K562 (cell line): ENCODE results near the gene SMARCA4. TPM values are rescaled to one million over a fixed set of nuclear protein-coding genes. Genes with fewer than 3 reads are reported as not detected.
A peak's percentile ranks its signal among the peaks of the same experiment; 100 is the strongest.

Source experiments
- ATAC-seq: fragments of 200-7000 bp; cut with Tn5 transposase; 3 replicates; pipeline ENCODE4 v1.9.1; 2020; ENCODE audit warnings: moderate library complexity
- BruUV-seq: library from RNA; stranded (reverse); fragments of 400-500 nt; replicated peaks from 2 replicates; lab custom pipeline; 2021; lab: Mats Ljungman, UMichigan
- CTCF ChIA-PET: fragments of 300-600 bp; formaldehyde crosslinking; extraction: SDS; loops from one replicate; lab custom pipeline; 2021; ENCODE audit warnings: low intra/inter-chr PET ratio; lab: Yijun Ruan, JAX
- POLR2A ChIA-PET: fragments of 300-600, 350-650 bp; sonication (Branson Sonifier 250); formaldehyde crosslinking; extraction: SDS; loops from one replicate; lab custom pipeline; 2021; ENCODE audit warnings: antibody characterized with exemption, inconsistent platforms; lab: Yijun Ruan, JAX
- DNase-seq, 4 experiments: peaks; one replicate each; pipeline versions ENCODE4 v3.0.0 to v3.0.0-alpha.2; 2011 to 2018; ENCODE audit warnings: low spot score in 3 of 4, mixed read lengths in 3 of 4; ENCODE audit errors: extremely low read depth in 1 of 4
- FAIRE-seq: peaks from 2 replicates; lab custom pipeline; 2011; peaks lifted over from hg19 to GRCh38; lab: Jason Lieb, UNC
- H2AFZ ChIP-seq: 2 replicates; pipeline ENCODE4 v1.6.0; 2011; ENCODE audit warnings: low read depth, low read length, control low read depth, inconsistent platforms
- H3K27ac ChIP-seq: fragments of 200-600 bp; 3 replicates; pipeline ENCODE4 v1.8.0; 2011; ENCODE audit warnings: low read depth, mild to moderate bottlenecking, control low read depth, inconsistent platforms, low read length, moderate library complexity, mixed read lengths; ENCODE audit errors: extremely low read depth
- H3K27me3 ChIP-seq, 2 experiments: fragments of 300-600 bp in 1 of 2; 2 replicates in 1 of 2; 3 replicates in 1 of 2; pipeline versions ENCODE4 v1.6.0 to v1.8.0; 2011; ENCODE audit warnings: inconsistent platforms in 2 of 2, low read length in 2 of 2, mild to moderate bottlenecking in 1 of 2, mixed read lengths in 1 of 2, moderate library complexity in 1 of 2; ENCODE audit not compliant: control insufficient read depth in 2 of 2, insufficient read depth in 2 of 2
- H3K36me3 ChIP-seq: fragments of 300-600 bp; 3 replicates; pipeline ENCODE4 v1.8.0; 2011; ENCODE audit warnings: mild to moderate bottlenecking, low read length, inconsistent platforms; ENCODE audit not compliant: control insufficient read depth, insufficient read depth
- H3K4me1 ChIP-seq, 2 experiments: fragments of 200-600 bp in 1 of 2; replicated peaks in 1 of 2; 2 replicates in 1 of 2; 3 replicates in 1 of 2; pipeline versions ENCODE4 v1.5.1 to v1.8.0; 2011; ENCODE audit warnings: inconsistent platforms in 2 of 2, low read length in 2 of 2, mild to moderate bottlenecking in 1 of 2, mixed read lengths in 1 of 2, moderate library complexity in 1 of 2; ENCODE audit not compliant: control insufficient read depth in 2 of 2, insufficient read depth in 2 of 2
- H3K4me2 ChIP-seq: 2 replicates; pipeline ENCODE4 v1.6.1; 2011; ENCODE audit warnings: low read length, control low read depth, inconsistent platforms, mixed read lengths; ENCODE audit not compliant: insufficient read depth
- H3K4me3 ChIP-seq: fragments of 200-600 bp; sonication (generic), shearing (Covaris generic); 2 replicates; pipeline ENCODE4 v1.5.1; 2016; ENCODE audit warnings: control low read depth, inconsistent platforms
- H3K79me2 ChIP-seq: fragments of 200-600 bp; 3 replicates; pipeline ENCODE4 v1.8.0; 2011; ENCODE audit warnings: low read length, inconsistent platforms; ENCODE audit not compliant: control insufficient read depth, insufficient read depth
- H3K9ac ChIP-seq, 2 experiments: 2 replicates each; pipeline versions ENCODE4 v1.6.0 to v1.6.1; 2011; ENCODE audit warnings: low read depth in 2 of 2, low read length in 2 of 2, control low read depth in 1 of 2, inconsistent platforms in 1 of 2, mild to moderate bottlenecking in 1 of 2, mixed read lengths in 1 of 2; ENCODE audit not compliant: insufficient read depth in 1 of 2
- H3K9me1 ChIP-seq: one replicate; pipeline ENCODE4 v1.6.0; 2011; ENCODE audit warnings: inconsistent platforms, mild to moderate bottlenecking, low read length, moderate library complexity; ENCODE audit not compliant: control insufficient read depth, insufficient read depth
- H3K9me3 ChIP-seq: replicated peaks from 2 replicates; pipeline ENCODE4 v1.5.1; 2011; ENCODE audit warnings: low read depth, low read length, inconsistent platforms; ENCODE audit not compliant: control insufficient read depth, insufficient read depth
- H4K20me1 ChIP-seq: replicated peaks from 2 replicates; pipeline ENCODE4 v1.6.1; 2011; ENCODE audit warnings: low read length, inconsistent platforms, mixed read lengths; ENCODE audit not compliant: control insufficient read depth, insufficient read depth
- CBFB ChIP-seq: sonication (generic); formaldehyde crosslinking; IDR thresholded peaks from 2 replicates; pipeline ENCODE4 v1.4.0; 2020; ENCODE audit warnings: mild to moderate bottlenecking, missing genetic modification reagents
- CHCHD3 ChIP-seq: fragments of 250-450 bp; sonication (Bioruptor Pico); IDR thresholded peaks from 2 replicates; pipeline ENCODE4 v2.1.2; 2022; ENCODE audit warnings: mild to moderate bottlenecking
- E2F8 ChIP-seq: fragments of 450-650 bp; IDR thresholded peaks from 2 replicates; pipeline ENCODE4 v1.7.1; 2018; ENCODE audit warnings: mild to moderate bottlenecking, low read depth; ENCODE audit not compliant: partially characterized antibody
- EGR1 ChIP-seq: fragments of 450-650 bp; conservative IDR thresholded peaks from 2 replicates; pipeline ENCODE4 v1.6.1; 2017; ENCODE audit warnings: mild to moderate bottlenecking
- ELF4 ChIP-seq: fragments of 450-650 bp; formaldehyde crosslinking; IDR thresholded peaks from 2 replicates; pipeline ENCODE4 v1.4.0; 2022; ENCODE audit warnings: missing genetic modification characterization
- MAZ ChIP-seq, 2 experiments: fragments of 450-650 bp in 1 of 2; sonication (generic) in 1 of 2; formaldehyde crosslinking; IDR thresholded peaks in 1 of 2; conservative IDR thresholded peaks in 1 of 2; 2 replicates each; pipeline versions ENCODE4 v1.4.0 to v1.5.0; 2020; ENCODE audit warnings: mild to moderate bottlenecking in 1 of 2, missing genetic modification reagents in 1 of 2
- MYBL2 ChIP-seq, 2 experiments: fragments of 450-650 bp in 1 of 2; sonication (generic) in 1 of 2; formaldehyde crosslinking in 1 of 2; IDR thresholded peaks; 2 replicates each; pipeline versions ENCODE4 v1.6.1 to v1.8.1; 2017 to 2022; ENCODE audit warnings: borderline replicate concordance in 1 of 2, inconsistent platforms in 1 of 2, low read depth in 1 of 2, mild to moderate bottlenecking in 1 of 2, missing genetic modification reagents in 1 of 2, moderate library complexity in 1 of 2
- NRF1 ChIP-seq, 2 experiments: fragments of 450-650 bp; IDR thresholded peaks in 1 of 2; conservative IDR thresholded peaks in 1 of 2; 2 replicates each; pipeline ENCODE4 v1.6.1; 2014; ENCODE audit warnings: mild to moderate bottlenecking in 2 of 2
- POLR2A ChIP-seq: fragments of 450-650 bp; conservative IDR thresholded peaks from 2 replicates; pipeline ENCODE4 v1.6.1; 2016
- POLR2B ChIP-seq: fragments of 450-650 bp; IDR thresholded peaks from 2 replicates; pipeline ENCODE4 v1.6.1; 2018; ENCODE audit warnings: low read depth; ENCODE audit not compliant: partially characterized antibody
- POLR2G ChIP-seq: fragments of 200-400 bp; formaldehyde crosslinking; IDR thresholded peaks from 2 replicates; pipeline ENCODE4 v1.6.1; 2017; ENCODE audit warnings: low read depth, mild to moderate bottlenecking, antibody characterized with exemption, low read length, moderate library complexity
- RBFOX2 ChIP-seq: fragments of 200-400 bp; formaldehyde crosslinking; IDR thresholded peaks from 2 replicates; pipeline ENCODE4 v1.6.1; 2017; ENCODE audit warnings: low read depth, mild to moderate bottlenecking, low read length, moderate library complexity
- RBM22 ChIP-seq: fragments of 200-400 bp; formaldehyde crosslinking; IDR thresholded peaks from 2 replicates; pipeline ENCODE4 v1.6.1; 2018; ENCODE audit warnings: low read length, low read depth; ENCODE audit not compliant: poor library complexity, severe bottlenecking
- SUPT5H ChIP-seq: fragments of 450-650 bp; IDR thresholded peaks from 2 replicates; pipeline ENCODE4 v1.6.1; 2016
- THRB ChIP-seq: fragments of 450-650 bp; formaldehyde crosslinking; conservative IDR thresholded peaks from 2 replicates; pipeline ENCODE4 v1.4.0; 2022; ENCODE audit warnings: mild to moderate bottlenecking, missing genetic modification characterization
- ZBTB1 ChIP-seq: sonication (generic); formaldehyde crosslinking; IDR thresholded peaks from 2 replicates; pipeline ENCODE4 v1.8.1; 2023; ENCODE audit warnings: missing genetic modification reagents, low read depth, mild to moderate bottlenecking, borderline replicate concordance
- WGBS: fragments of 100-300 bp; shearing (Covaris generic); methylation state at CpG from one replicate; pipeline ENCODE4 v1.1.6; 2016; ENCODE audit warnings: low coverage, mixed read lengths; ENCODE audit not compliant: insufficient coverage; ENCODE audit errors: missing lambda C conversion rate; 5-methylcytosine and 5-hydroxymethylcytosine counted together
- in situ Hi-C: fragments of 300-500 bp; cut with MboI; formaldehyde crosslinking; loops from 4 replicates; pipeline ENCODE4 v1.15.0; 2018; ENCODE audit warnings: inconsistent platforms, mixed read lengths
- intact Hi-C: fragments of 100-400 bp; cut with micrococcal nuclease; formaldehyde crosslinking; loops from 2 replicates; pipeline ENCODE4 v1.14.2; 2022
- polyA plus RNA-seq, 8 experiments: library from polyadenylated mRNA; depleted of rRNA in 4 of 8; stranded (reverse) in 5 of 8; unstranded in 3 of 8; fragments of >200 nt; fragmentation: Nextera tagmentation in 2 of 8; fragmentation: Illumina TruSeq in 1 of 8; extraction: Ambion mirVana in 2 of 8; extraction: Trizol in 1 of 8; gene quantifications; 2 replicates each; pipeline versions ENCODE4 v1.2.1 to v1.2.3, GENCODE V29; 2011 to 2014; ENCODE audit warnings: inconsistent platforms in 1 of 8, missing spikeins in 1 of 8
- total RNA-seq, 7 experiments: library from RNA; depleted of rRNA in 6 of 7; stranded (reverse); fragments of >200 nt in 6 of 7; fragmentation: Illumina TruSeq in 2 of 7; extraction: Trizol in 2 of 7; gene quantifications; 2 replicates each; pipeline versions ENCODE4 v1.2.1 to v1.2.3, GENCODE V29; 2011 to 2021; ENCODE audit warnings: low replicate concordance in 1 of 7

SMARCA4 gene
- total and polyA plus RNA-seq, 9 of the 15 experiments (the other 6 are each of a cell fraction or from before 2014, with no cell fraction given), result 19.3 to 207 (median 52.1) TPM

DNA sequence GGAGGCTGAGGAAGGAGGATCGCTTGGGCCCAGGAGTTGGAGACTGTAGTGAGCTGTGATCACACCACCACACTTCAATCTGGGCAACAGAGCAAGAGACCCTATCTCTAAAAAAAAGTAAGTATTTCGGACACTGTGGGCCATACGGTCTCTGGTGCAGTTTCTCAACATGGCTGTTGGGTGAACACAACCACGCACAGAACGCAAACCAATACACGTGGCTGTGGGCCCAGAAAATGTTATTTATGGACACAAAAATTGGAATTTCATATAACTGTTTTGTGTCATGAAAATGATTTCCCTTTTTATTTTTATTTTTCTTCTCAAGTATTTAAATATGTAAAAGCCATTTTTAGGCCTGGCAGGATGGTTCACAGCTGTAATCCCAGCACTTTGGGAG lies 147.9 kb downstream of the SMARCA4 start (continued):
- TF ChIP-seq CBFB (CRISPR knock-in tag) (no peak), CHCHD3 (no peak)

GRCh38 chr19:11111117-11111770 lies 150.4 kb downstream of the SMARCA4 start:
- no peaks in the 10 kb centered on the region for H3K27me3 ChIP-seq
- H3K9me1 ChIP-seq, result peaks cover 4% of the 10 kb centered on the region
- ChIA-PET POLR2A (interaction anchor here (0.6 to 1.7 kb wide), 5 partner anchors 8 to 193 kb away, joined by 3 to 6 read pairs (median 4); no protein-coding TSS in a partner anchor), CTCF (no interaction called here)
- H3K36me3 ChIP-seq, result peaks cover 97% of the 10 kb centered on the region
- no peaks in the 10 kb centered on the region for H3K9me3 ChIP-seq
- FAIRE-seq (no peak), DNase-seq (peak in 2 of 4 experiments; percentile 22 to 26), ATAC-seq (peak; percentile 7; the same call in 1 of the 3 replicates)
- no peak overlapping the region for H3K4me3 ChIP-seq
- intact Hi-C loops (no loop called here), in situ Hi-C loops (no loop called here)
- 87% methylated on average over 13 of the region's 15 CpGs for WGBS
- H3K9ac ChIP-seq, result peak overlapping the region in 1 of 2 experiments; percentile 28; a peak in 1 of 4 replicates
- H4K20me1 ChIP-seq, result peaks cover 19% of the 10 kb centered on the region
- H3K27ac ChIP-seq, result no peak overlapping the region
- no peak overlapping the region for H2AFZ ChIP-seq
- no TSS peak for BruUV-seq
- peaks cover 39% of the 10 kb centered on the region for H3K79me2 ChIP-seq
- peak; percentile 61 for TF ChIP-seq POLR2B
- TF ChIP-seq NRF1 (conservative IDR thresholded peaks at IDR 0.05 in 1 of 2, IDR thresholded peaks at IDR 0.05 in 1 of 2), result no peak
- TF ChIP-seq MYBL2 (IDR thresholded peaks at IDR 0.05; ENCODE audit: low read depth), result no peak
- TF ChIP-seq MYBL2 (CRISPR knock-in tag; IDR thresholded peaks at IDR 0.05; ENCODE audit: borderline replicate concordance), result no peak
- TF ChIP-seq RBM22, result peak; percentile 87
- TF ChIP-seq POLR2G, result peak; percentile 79
- no peak for TF ChIP-seq ZBTB1
- no peak for TF ChIP-seq MAZ (CRISPR knock-in tag; conservative IDR thresholded peaks at IDR 0.05 in 1 of 2, IDR thresholded peaks at IDR 0.05 in 1 of 2)
- peak; percentile 65 for TF ChIP-seq RBFOX2
- no peak for TF ChIP-seq ELF4
- peak; percentile 58 for TF ChIP-seq E2F8
- 0 out of 2 replicates have a peak, but pooled peaks have one; percentile 19 for TF ChIP-seq THRB
- TF ChIP-seq EGR1, result peak; percentile 9; the same call in 1 of the 2 replicates
- TF ChIP-seq POLR2A, result peak; percentile 71
- peak; percentile 62; the same call in 1 of the 2 replicates for TF ChIP-seq SUPT5H
- TF ChIP-seq, all 486 proteins: peak for 9
- no peak overlapping the region for H3K4me2 ChIP-seq
- H3K4me1 ChIP-seq, result peaks cover 0 to 8% of the 10 kb centered on the region in 2 experiments; a peak in 1 of 5 replicates
